ENCODE measurements around the gene EFCAB6. TPM values are rescaled to one million over a fixed set of nuclear protein-coding genes. Genes with fewer than 3 reads are reported as not detected.

EFCAB6 gene
- total RNA-seq, 1 donor from 2014 or later, result 1.5 TPM

- no peak overlapping the region for H3K27ac Mint-ChIP-seq (ENCODE audit: unreplicated experiment)
Measured at GRCh38 chr22:43636086-43636485, 176.0 kb downstream of the EFCAB6 start.

GRCh38 chr22:43635101-43635500, 177.0 kb downstream of the EFCAB6 start:
- DNase-seq (ENCODE audit: low read depth, low spot score), result no peak
- Mint-ChIP-seq H3K4me3 (no peak overlapping the region), H3K36me3 (ENCODE audit: low read depth) (peaks cover 13% of the 10 kb centered on the region), H3K4me1 (peaks cover 4% of the 10 kb centered on the region), H3K27me3 (ENCODE audit: low read depth) (no peaks in the 10 kb centered on the region), H3K27ac (ENCODE audit: unreplicated experiment) (no peak overlapping the region), H3K9me3 (peaks cover 10% of the 10 kb centered on the region)
- TF ChIP-seq CTCF (conservative IDR thresholded peaks at IDR 0.05), result no peak

More at GRCh38 chr22:43636086-43636485, 176.0 kb downstream of the EFCAB6 start:
- Mint-ChIP-seq H3K4me3 (no peak overlapping the region), H3K27me3 (ENCODE audit: low read depth) (no peaks in the 10 kb centered on the region), H3K36me3 (ENCODE audit: low read depth) (peaks cover 13% of the 10 kb centered on the region), H3K4me1 (peaks cover 4% of the 10 kb centered on the region), H3K9me3 (peaks cover 12% of the 10 kb centered on the region)
- DNase-seq (ENCODE audit: low read depth, low spot score), result no peak
- no peak for TF ChIP-seq CTCF (conservative IDR thresholded peaks at IDR 0.05)

GRCh38 chr22:43634316-43634715, 177.8 kb downstream of the EFCAB6 start:
- Mint-ChIP-seq H3K27me3 (ENCODE audit: low read depth) (no peaks in the 10 kb centered on the region), H3K4me3 (no peak overlapping the region), H3K27ac (ENCODE audit: unreplicated experiment) (no peak overlapping the region), H3K36me3 (ENCODE audit: low read depth) (peaks cover 7% of the 10 kb centered on the region), H3K9me3 (peaks cover 3% of the 10 kb centered on the region), H3K4me1 (peaks cover 4% of the 10 kb centered on the region)
- no peak for DNase-seq (ENCODE audit: low read depth, low spot score)
- no peak for TF ChIP-seq CTCF (conservative IDR thresholded peaks at IDR 0.05)

- H3K36me3 Mint-ChIP-seq (ENCODE audit: low read depth), result peaks cover 3% of the 10 kb centered on the region
- no peak for TF ChIP-seq CTCF (conservative IDR thresholded peaks at IDR 0.05)
- no peaks in the 10 kb centered on the region for H3K27me3 Mint-ChIP-seq (ENCODE audit: low read depth)
- no peak for DNase-seq (ENCODE audit: low read depth, low spot score)
- no peaks in the 10 kb centered on the region for H3K9me3 Mint-ChIP-seq
- no peak overlapping the region for H3K27ac Mint-ChIP-seq (ENCODE audit: unreplicated experiment)
- peaks cover 4% of the 10 kb centered on the region for H3K4me1 Mint-ChIP-seq
- no peak overlapping the region for H3K4me3 Mint-ChIP-seq
Measured at GRCh38 chr22:43633631-43634285, 178.3 kb downstream of the EFCAB6 start.

GRCh38 chr22:43631846-43632245, 180.3 kb downstream of the EFCAB6 start:
- TF ChIP-seq CTCF (conservative IDR thresholded peaks at IDR 0.05), result no peak
- H3K36me3 Mint-ChIP-seq (ENCODE audit: low read depth), result no peaks in the 10 kb centered on the region

More at GRCh38 chr22:43631846-43632245, 180.3 kb downstream of the EFCAB6 start:
- no peaks in the 10 kb centered on the region for H3K4me1 Mint-ChIP-seq
- H3K27ac Mint-ChIP-seq (ENCODE audit: unreplicated experiment), result no peak overlapping the region
- H3K4me3 Mint-ChIP-seq, result no peak overlapping the region
- no peak for DNase-seq (ENCODE audit: low read depth, low spot score)
- no peaks in the 10 kb centered on the region for H3K27me3 Mint-ChIP-seq (ENCODE audit: low read depth)
- no peaks in the 10 kb centered on the region for H3K9me3 Mint-ChIP-seq
